Muscle layer of colon (tissue), 2 donors: ENCODE measurements around the gene MTURN.
"Not testable (repeated sequence)": the region's sequence is repeated elsewhere in the genome, so short reads cannot be mapped to it uniquely, and the experiment has no call there.

Source experiments
- H3K27ac ChIP-seq: one replicate; pipeline ENCODE4 v1.7.0; 2013; ENCODE audit warnings: low read depth, mild to moderate bottlenecking, low read length, moderate library complexity
- H3K27me3 ChIP-seq, 2 donors: one replicate each; pipeline ENCODE4 v1.7.0; 2013; ENCODE audit warnings: low read length in 2 of 2, mild to moderate bottlenecking in 2 of 2; ENCODE audit not compliant: insufficient read depth in 2 of 2, control insufficient read depth in 1 of 2
- H3K36me3 ChIP-seq: one replicate; pipeline ENCODE4 v1.7.0; 2013; ENCODE audit warnings: mild to moderate bottlenecking, low read length; ENCODE audit not compliant: insufficient read depth
- H3K4me1 ChIP-seq: one replicate; pipeline ENCODE4 v1.7.0; 2013; ENCODE audit warnings: mild to moderate bottlenecking, low read length; ENCODE audit not compliant: insufficient read depth
- H3K4me3 ChIP-seq, 2 donors: one replicate each; pipeline ENCODE4 v1.7.0; 2013; ENCODE audit warnings: low read length in 2 of 2, low read depth in 1 of 2, mild to moderate bottlenecking in 1 of 2, moderate library complexity in 1 of 2
- H3K9ac ChIP-seq: one replicate; pipeline ENCODE4 v1.7.0; 2013; ENCODE audit warnings: low read length
- H3K9me3 ChIP-seq: one replicate; pipeline ENCODE4 v1.7.0; 2013; ENCODE audit warnings: mild to moderate bottlenecking, low read length
- donor health status: abdominal sarcoma.
- donor health status: Adenocarcinoma of cecum.

MTURN gene

DNA sequence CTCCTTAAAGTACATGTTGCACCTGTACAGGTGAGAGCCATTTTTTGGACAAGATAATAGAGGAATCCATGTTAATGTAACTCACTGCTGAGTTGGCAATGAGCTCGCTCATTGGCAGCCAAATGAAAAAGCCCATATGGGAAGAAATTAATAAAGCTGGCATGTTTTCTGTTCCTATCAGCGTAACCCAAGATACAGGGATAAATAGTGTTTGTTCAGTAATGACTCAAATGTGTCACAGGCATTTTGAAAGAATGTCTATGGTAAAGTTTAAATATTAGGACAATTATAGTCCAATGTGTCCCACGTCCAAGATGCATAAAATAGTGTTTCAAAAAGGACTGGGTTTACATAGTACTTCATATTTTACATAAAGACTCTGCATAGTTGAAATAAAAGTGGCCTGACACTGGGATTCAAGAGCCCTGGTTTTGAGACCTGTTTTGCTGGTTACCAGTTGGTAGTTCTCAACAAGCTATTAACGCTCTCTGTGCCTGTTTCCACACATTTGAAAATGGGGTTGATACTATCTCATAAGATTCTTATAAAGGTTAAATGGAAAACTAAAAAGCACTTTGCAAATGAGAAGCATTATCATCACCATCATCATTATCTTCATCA is 49.1 kb downstream of the MTURN start:
- Histone ChIP-seq H3K27me3 (no peaks in the 10 kb centered on the region), H3K4me3 (no peak overlapping the region), H3K27ac (no peak overlapping the region), H3K9me3 (no peaks in the 10 kb centered on the region), H3K36me3 (no peaks in the 10 kb centered on the region), H3K9ac (no peak overlapping the region), H3K4me1 (peaks cover 40% of the 10 kb centered on the region)

- H3K9me3 ChIP-seq, result no peaks in the 10 kb centered on the region
- no peak overlapping the region for H3K4me3 ChIP-seq
- H3K36me3 ChIP-seq, result no peaks in the 10 kb centered on the region
- H3K4me1 ChIP-seq, result peaks cover 34% of the 10 kb centered on the region
- H3K27ac ChIP-seq, result no peak overlapping the region
- no peak overlapping the region for H3K9ac ChIP-seq
- H3K27me3 ChIP-seq, result no peaks in the 10 kb centered on the region
Measured at GRCh38 chr7:30184791-30185487, 50.2 kb downstream of the MTURN start.

- no peaks in the 10 kb centered on the region for H3K36me3 ChIP-seq
- H3K27ac ChIP-seq, result no peak overlapping the region
- H3K4me3 ChIP-seq, result no peak overlapping the region
- peaks cover 32% of the 10 kb centered on the region for H3K4me1 ChIP-seq
- no peaks in the 10 kb centered on the region for H3K27me3 ChIP-seq
- H3K9me3 ChIP-seq, result no peaks in the 10 kb centered on the region
- H3K9ac ChIP-seq, result no peak overlapping the region
Measured at GRCh38 chr7:30185496-30185895, 50.7 kb downstream of the MTURN start.

DNA sequence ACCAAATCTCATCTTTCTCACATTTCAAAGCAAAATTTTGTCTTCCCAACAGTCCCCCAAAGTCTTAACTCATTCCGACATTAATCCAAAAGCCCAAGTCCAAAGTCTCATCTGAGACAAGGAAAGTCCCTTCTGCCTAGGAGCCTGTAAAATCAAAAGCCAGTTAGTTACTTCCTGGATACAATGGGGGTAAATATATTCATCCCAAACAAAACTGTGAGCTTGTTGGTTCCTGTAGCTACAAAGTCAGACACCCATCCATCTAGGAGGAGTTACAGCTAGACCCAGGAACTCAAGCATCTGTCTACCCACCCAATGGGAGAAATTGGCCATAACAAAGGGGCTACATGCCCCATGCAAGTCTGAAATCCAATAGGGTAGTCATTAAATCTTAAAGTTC is 51.9 kb downstream of the MTURN start:
- Histone ChIP-seq H3K27ac (no peak overlapping the region), H3K9ac (no peak overlapping the region), H3K36me3 (no peaks in the 10 kb centered on the region), H3K4me1 (peaks cover 20% of the 10 kb centered on the region), H3K9me3 (no peaks in the 10 kb centered on the region), H3K27me3 (no peaks in the 10 kb centered on the region), H3K4me3 (no peak overlapping the region)

- Histone ChIP-seq H3K27ac (no peak overlapping the region), H3K4me3 (no peak overlapping the region), H3K9ac (no peak overlapping the region), H3K27me3 (no peaks in the 10 kb centered on the region), H3K36me3 (no peaks in the 10 kb centered on the region), H3K9me3 (no peaks in the 10 kb centered on the region), H3K4me1 (peaks cover 12% of the 10 kb centered on the region)
Measured at GRCh38 chr7:30187513-30187912, 52.7 kb downstream of the MTURN start.

GRCh38 chr7:30188381-30188780 is 53.6 kb downstream of the MTURN start:
- H3K27me3 ChIP-seq, result not testable (repeated sequence)

DNA sequence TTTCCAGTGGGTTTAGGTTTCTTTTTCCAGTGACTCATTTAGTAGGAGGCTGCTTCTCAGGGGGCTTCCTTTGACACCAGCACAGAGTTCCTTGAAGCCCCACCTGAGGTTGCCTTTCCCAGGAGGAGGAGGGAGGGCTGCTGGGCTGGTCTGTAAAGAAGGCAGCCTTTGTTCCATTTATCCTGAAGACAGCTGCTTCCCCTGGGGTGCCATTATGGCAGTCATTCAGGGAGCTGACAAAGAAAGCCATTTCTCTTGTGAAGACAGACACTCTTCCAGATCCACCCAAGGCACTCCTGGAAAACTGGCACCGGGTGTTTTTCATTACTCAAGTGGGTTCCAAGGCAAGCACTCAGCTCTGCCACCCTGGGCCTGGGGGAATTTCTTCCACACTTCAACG is 54.0 kb downstream of the MTURN start:
- Histone ChIP-seq H3K4me3 (no peak overlapping the region), H3K27ac (no peak overlapping the region), H3K36me3 (no peaks in the 10 kb centered on the region), H3K27me3 (no peaks in the 10 kb centered on the region), H3K9ac (no peak overlapping the region), H3K4me1 (peaks cover 7% of the 10 kb centered on the region), H3K9me3 (no peaks in the 10 kb centered on the region)

More at GRCh38 chr7:30188381-30188780, 53.6 kb downstream of the MTURN start:
- H3K4me3 ChIP-seq, H3K36me3 ChIP-seq, H3K27ac ChIP-seq, H3K4me1 ChIP-seq, H3K9ac ChIP-seq, H3K9me3 ChIP-seq: not testable (repeated sequence)

DNA sequence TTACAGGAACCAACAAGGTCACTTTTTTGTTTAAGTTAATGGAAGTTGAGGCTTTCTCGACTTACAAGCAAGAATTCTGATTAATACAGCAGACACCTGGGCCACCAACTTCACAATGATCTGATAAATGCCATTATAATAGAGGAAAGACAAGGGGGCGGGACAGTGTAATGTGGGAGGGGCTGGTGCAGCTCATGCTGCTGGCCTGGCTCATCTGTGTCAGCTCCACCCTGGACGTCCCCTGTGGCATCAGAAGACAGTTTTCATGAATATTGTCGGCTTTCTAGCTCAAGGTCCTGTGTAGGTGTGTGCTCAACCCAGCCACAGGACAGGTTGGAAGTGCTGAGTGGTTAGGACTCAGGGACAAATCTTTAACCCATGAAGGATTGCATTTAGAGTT is 57.0 kb downstream of the MTURN start:
- Histone ChIP-seq H3K27me3 (no peaks in the 10 kb centered on the region), H3K9me3 (no peaks in the 10 kb centered on the region), H3K9ac (no peak overlapping the region), H3K4me3 (no peak overlapping the region), H3K4me1 (no peaks in the 10 kb centered on the region), H3K36me3 (no peaks in the 10 kb centered on the region), H3K27ac (no peak overlapping the region)

DNA sequence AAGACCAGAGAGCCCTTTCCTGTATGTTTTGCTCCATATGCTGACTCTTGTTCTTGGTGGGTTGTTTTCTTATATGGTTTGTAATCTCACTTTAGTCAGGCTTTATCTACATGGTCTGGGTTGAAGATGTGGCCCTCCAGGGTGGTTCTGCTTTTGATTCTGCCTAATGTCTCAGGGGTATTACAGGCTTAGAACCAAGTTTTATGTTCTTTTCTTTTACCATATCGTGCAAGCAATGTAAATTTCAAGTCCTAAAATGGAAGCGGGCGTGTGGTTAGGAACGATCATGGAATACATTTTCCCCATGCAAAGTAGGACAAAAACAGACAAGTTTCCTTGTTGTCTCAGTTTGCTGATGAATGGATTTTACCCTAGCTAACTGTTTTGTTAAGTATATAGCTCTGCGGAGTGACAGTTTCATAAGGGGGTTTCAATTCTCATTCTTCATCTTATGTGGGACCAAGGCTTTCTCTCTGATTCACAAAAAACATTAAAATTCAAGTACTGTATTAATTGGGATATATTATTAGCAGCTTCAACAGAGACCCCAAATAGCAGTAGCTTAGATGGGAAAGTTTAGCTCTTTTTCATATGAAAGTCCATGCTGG is 58.7 kb downstream of the MTURN start:
- H3K4me3 ChIP-seq, result no peak overlapping the region
- no peaks in the 10 kb centered on the region for H3K27me3 ChIP-seq
- no peaks in the 10 kb centered on the region for H3K9me3 ChIP-seq
- H3K9ac ChIP-seq, result no peak overlapping the region
- H3K36me3 ChIP-seq, result no peaks in the 10 kb centered on the region
- H3K4me1 ChIP-seq, result no peaks in the 10 kb centered on the region
- H3K27ac ChIP-seq, result no peak overlapping the region

DNA sequence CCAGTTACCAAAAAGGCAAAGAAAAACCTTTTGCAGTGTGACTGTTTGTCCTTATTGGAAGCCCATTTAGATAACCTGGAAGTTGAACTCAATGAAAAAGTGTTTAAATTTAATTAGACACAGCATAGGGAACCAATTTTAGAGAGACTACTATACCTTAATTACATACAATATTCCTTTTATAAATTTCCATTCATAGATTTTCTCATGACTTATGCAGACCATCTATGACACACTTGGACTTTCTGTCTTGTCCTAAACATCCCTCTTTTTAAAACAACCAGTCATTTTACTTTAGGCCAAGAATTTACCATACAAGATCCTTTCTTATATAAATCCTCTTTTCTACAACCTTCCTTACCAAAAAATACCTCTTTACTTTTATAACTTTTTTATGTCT is 61.6 kb downstream of the MTURN start:
- Histone ChIP-seq H3K36me3 (no peaks in the 10 kb centered on the region), H3K4me3 (no peak overlapping the region), H3K27me3 (no peaks in the 10 kb centered on the region), H3K9me3 (no peaks in the 10 kb centered on the region), H3K4me1 (no peaks in the 10 kb centered on the region), H3K27ac (no peak overlapping the region), H3K9ac (no peak overlapping the region)

- H3K4me3 ChIP-seq, result no peak overlapping the region
- no peak overlapping the region for H3K9ac ChIP-seq
- H3K27ac ChIP-seq, result no peak overlapping the region
- no peaks in the 10 kb centered on the region for H3K27me3 ChIP-seq
- no peaks in the 10 kb centered on the region for H3K9me3 ChIP-seq
- H3K4me1 ChIP-seq, result no peaks in the 10 kb centered on the region
- H3K36me3 ChIP-seq, result no peaks in the 10 kb centered on the region
Measured at GRCh38 chr7:30197438-30197837, 62.7 kb downstream of the MTURN start.

GRCh38 chr7:30199271-30199670 is 64.5 kb downstream of the MTURN start:
- H3K4me3 ChIP-seq, result no peak overlapping the region
- H3K27ac ChIP-seq, result no peak overlapping the region
- H3K4me1 ChIP-seq, result no peaks in the 10 kb centered on the region
- H3K9ac ChIP-seq, result no peak overlapping the region
- no peaks in the 10 kb centered on the region for H3K36me3 ChIP-seq
- no peaks in the 10 kb centered on the region for H3K9me3 ChIP-seq
- no peaks in the 10 kb centered on the region for H3K27me3 ChIP-seq
